Ovary (tissue), 9 donors: Measurements from ENCODE around the gene TAS2R14. TPM values are rescaled to one million over a fixed set of nuclear protein-coding genes. Genes with fewer than 3 reads are reported as not detected.

Source experiments
- DNase-seq, 5 donors: peaks; one replicate each; pipeline ENCODE4 v3.0.0-alpha.2; 2019 to 2020
- H3K27ac ChIP-seq, 2 donors: fragments of 200-600 bp; one replicate each; pipeline versions ENCODE4 v1.5.1 to v1.8.0; 2019 to 2022
- H3K27me3 ChIP-seq: fragments of 200-600 bp; one replicate; pipeline ENCODE4 v1.8.0; 2022
- H3K36me3 ChIP-seq: fragments of 200-600 bp; sonication (generic); one replicate; pipeline ENCODE4 v1.5.1; 2019
- H3K4me1 ChIP-seq: one replicate; pipeline ENCODE4 v1.8.1; 2013; ENCODE audit warnings: mild to moderate bottlenecking, moderate library complexity; ENCODE audit not compliant: insufficient read depth
- H3K4me3 ChIP-seq: fragments of 200-600 bp; sonication (generic); one replicate; pipeline ENCODE4 v1.5.1; 2017
- H3K9me3 ChIP-seq, 2 donors: fragments of 200-600 bp in 1 of 2; sonication (generic) in 1 of 2; one replicate each; pipeline versions ENCODE4 v1.5.1 to v1.8.1; 2013 to 2019; ENCODE audit warnings: mild to moderate bottlenecking in 1 of 2, moderate library complexity in 1 of 2
- EP300 ChIP-seq: sonication (generic); formaldehyde crosslinking; IDR thresholded peaks from one replicate; pipeline ENCODE4 v1.6.1; 2017; ENCODE audit warnings: antibody characterized with exemption
- POLR2A ChIP-seq: fragments of 450-650 bp; IDR thresholded peaks from one replicate; pipeline ENCODE4 v1.6.1; 2017; ENCODE audit warnings: antibody characterized with exemption, mild to moderate bottlenecking, moderate library complexity
- WGBS, 3 donors: extraction: QIAGEN DNeasy Blood & Tissue Kit in 1 of 3; methylation state at CpG; one replicate each; pipeline versions ENCODE4 v1.1.5 to v1.1.7; 2013 to 2017; 5-methylcytosine and 5-hydroxymethylcytosine counted together
- intact Hi-C, 4 donors: fragments of 100-400 bp; cut with DNase I; formaldehyde crosslinking; loops; one replicate each; pipeline versions ENCODE4 v1.11.0 to v1.15.1; 2022 to 2023
- polyA plus RNA-seq, 2 donors: library from polyadenylated mRNA; stranded (reverse); fragments of 200-250 nt in 1 of 2; fragments of 350-450 nt in 1 of 2; fragmentation: Illumina TruSeq in 1 of 2; extraction: RNeasy Lipid Tissue Mini Kit (QIAGEN cat#74804) in 1 of 2; gene quantifications; one replicate each; pipeline ENCODE4 v1.2.3, GENCODE V29; 2013 to 2014
- total RNA-seq, 7 donors: library from RNA; depleted of rRNA in 2 of 7; stranded (reverse); fragments of >200 nt in 2 of 7; fragmentation: NEBNext Ultra II Directional in 3 of 7; extraction: Animal tissue kit (Norgen Biotek cat#: 25700) in 3 of 7; gene quantifications; one replicate each; pipeline versions ENCODE4 v1.1.0 to v1.2.4, GENCODE V29; 2016 to 2023
- TF ChIP-seq, protein P1 (sequence below), 3 donors: fragments of 450-650 bp in 2 of 3; fragments of 200-600 bp in 1 of 3; IDR thresholded peaks; one replicate each; pipeline versions ENCODE4 v1.5.1 to v1.8.0; 2016 to 2022; ENCODE audit warnings: antibody characterized with exemption in 3 of 3, mild to moderate bottlenecking in 1 of 3
- donor health status: DM: no; HTN: no; CAD: no; lungs with moderate emphysema.
- donor health status: DM: no; HTN: no; CAD: no.
- donor health status: Bipolar disorder and iron deficiency.
- donor health status: DM: yes; HTN: yes; CAD: no.
- donor health status: DM: no; HTN: no; CAD: no.
- donor health status: DM: yes; HTN: yes; CAD: no.

TAS2R14 gene
- total and polyA plus RNA-seq, 9 donors = 1.4 to 6.9 (median 3.4) TPM

- 90 to 96% (median 93%) methylated on average over 1 of the region's 1 CpG for WGBS, 3 donors
- Histone ChIP-seq H3K4me1 (no peaks in the 10 kb centered on the region), H3K27ac (no peak overlapping the region), H3K36me3 (no peaks in the 10 kb centered on the region), H3K27me3 (no peaks in the 10 kb centered on the region), H3K9me3 (no peaks in the 10 kb centered on the region), H3K4me3 (no peak overlapping the region)
- DNase-seq = no peak
- TF ChIP-seq POLR2A = no peak
- TF ChIP-seq, protein P1, sequence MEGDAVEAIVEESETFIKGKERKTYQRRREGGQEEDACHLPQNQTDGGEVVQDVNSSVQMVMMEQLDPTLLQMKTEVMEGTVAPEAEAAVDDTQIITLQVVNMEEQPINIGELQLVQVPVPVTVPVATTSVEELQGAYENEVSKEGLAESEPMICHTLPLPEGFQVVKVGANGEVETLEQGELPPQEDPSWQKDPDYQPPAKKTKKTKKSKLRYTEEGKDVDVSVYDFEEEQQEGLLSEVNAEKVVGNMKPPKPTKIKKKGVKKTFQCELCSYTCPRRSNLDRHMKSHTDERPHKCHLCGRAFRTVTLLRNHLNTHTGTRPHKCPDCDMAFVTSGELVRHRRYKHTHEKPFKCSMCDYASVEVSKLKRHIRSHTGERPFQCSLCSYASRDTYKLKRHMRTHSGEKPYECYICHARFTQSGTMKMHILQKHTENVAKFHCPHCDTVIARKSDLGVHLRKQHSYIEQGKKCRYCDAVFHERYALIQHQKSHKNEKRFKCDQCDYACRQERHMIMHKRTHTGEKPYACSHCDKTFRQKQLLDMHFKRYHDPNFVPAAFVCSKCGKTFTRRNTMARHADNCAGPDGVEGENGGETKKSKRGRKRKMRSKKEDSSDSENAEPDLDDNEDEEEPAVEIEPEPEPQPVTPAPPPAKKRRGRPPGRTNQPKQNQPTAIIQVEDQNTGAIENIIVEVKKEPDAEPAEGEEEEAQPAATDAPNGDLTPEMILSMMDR (IDR thresholded peaks at IDR 0.05) = no peak
- no peak for TF ChIP-seq EP300
- intact Hi-C loops = no loop called here
These were observed 2.6 kb downstream of the TAS2R14 start for GRCh38 chr12:10936506-10936905.

GRCh38 chr12:10928746-10929286, 10.2 kb downstream of the TAS2R14 start, which contains the start of gene PRH2:
Gene PRH2, plus strand, starts transcription at chr12:10929236. Its CDS starts 38 bp downstream, at chr12:10929274.
- Histone ChIP-seq H3K9me3 (no peaks in the 10 kb centered on the region), H3K36me3 (no peaks in the 10 kb centered on the region), H3K27me3 (no peaks in the 10 kb centered on the region), H3K27ac (no peak within 1 kb of the TSS), H3K4me1 (no peaks in the 10 kb centered on the region), H3K4me3 (no peak within 1 kb of the TSS)
- DNase-seq = no peak
- TF ChIP-seq EP300 = no peak
- TF ChIP-seq, protein P1 (IDR thresholded peaks at IDR 0.05) = no peak
- TF ChIP-seq POLR2A = no peak
- 95 to 98% (median 97%) methylated on average over 5 of the region's 5 CpGs for WGBS, 3 donors
- intact Hi-C loops = no loop called here

GRCh38 chr12:10926269-10926668, 12.8 kb downstream of the TAS2R14 start:
- H3K4me3 ChIP-seq = no peak overlapping the region
- DNase-seq = no peak
- 95 to 98% (median 96%) methylated on average over 5 of the region's 5 CpGs for WGBS, 3 donors
- TF ChIP-seq, protein P1 (IDR thresholded peaks at IDR 0.05) = no peak
- TF ChIP-seq EP300 = no peak
- TF ChIP-seq POLR2A = no peak
- no peak overlapping the region for H3K27ac ChIP-seq
- no peaks in the 10 kb centered on the region for H3K4me1 ChIP-seq
- no peaks in the 10 kb centered on the region for H3K9me3 ChIP-seq
- intact Hi-C loops = no loop called here
- no peaks in the 10 kb centered on the region for H3K36me3 ChIP-seq
- no peaks in the 10 kb centered on the region for H3K27me3 ChIP-seq

- Histone ChIP-seq H3K9me3 (no peaks in the 10 kb centered on the region), H3K36me3 (no peaks in the 10 kb centered on the region), H3K27me3 (peaks cover 4% of the 10 kb centered on the region), H3K4me1 (no peaks in the 10 kb centered on the region), H3K4me3 (no peak overlapping the region), H3K27ac (no peak overlapping the region)
- TF ChIP-seq EP300 (no peak), POLR2A (no peak)
- TF ChIP-seq, protein P1 (IDR thresholded peaks at IDR 0.05) = no peak
- intact Hi-C loops = no loop called here
- DNase-seq = no peak
- 88 to 95% (median 91%) methylated on average over 1 of the region's 1 CpG for WGBS, 3 donors
These were observed 19.3 kb downstream of the TAS2R14 start for GRCh38 chr12:10919809-10920208.
